HepG2 (cell line): ENCODE data around the gene GNG7. TPM values are rescaled to one million over a fixed set of nuclear protein-coding genes. Genes with fewer than 3 reads are reported as not detected.

Experiments used
- CBX2 ChIP-seq, 2 experiments: fragments of 200-600 bp in 1 of 2; sonication (generic); formaldehyde crosslinking in 1 of 2; IDR thresholded peaks; 2 replicates each; pipeline versions ENCODE4 v1.7.0 to v1.8.1; 2018 to 2022; ENCODE audit warnings: low read depth in 2 of 2, low read length in 1 of 2, mild to moderate bottlenecking in 1 of 2, missing genetic modification reagents in 1 of 2
- CENPT ChIP-seq: sonication (generic); formaldehyde crosslinking; IDR thresholded peaks from 2 replicates; pipeline ENCODE4 v1.8.0; 2022; ENCODE audit warnings: low read depth, mild to moderate bottlenecking, moderate library complexity, missing genetic modification reagents
- FOXA3 ChIP-seq: IDR thresholded peaks from 2 replicates; pipeline ENCODE4 v1.6.1; 2016; ENCODE audit warnings: missing genetic modification reagents, missing compliant biosample characterization
- FOXK1 ChIP-seq: sonication (generic); formaldehyde crosslinking; IDR thresholded peaks from 2 replicates; pipeline ENCODE4 v1.4.0; 2020; ENCODE audit warnings: low read depth, missing genetic modification reagents, borderline replicate concordance
- FOXP1 ChIP-seq, 2 experiments: fragments of 450-650 bp in 1 of 2; IDR thresholded peaks; 2 replicates each; pipeline ENCODE4 v1.6.1; 2017 to 2018; ENCODE audit warnings: antibody characterized with exemption in 1 of 2
- GABPA ChIP-seq, 2 experiments: IDR thresholded peaks; 2 replicates each; pipeline ENCODE4 v1.6.1; 2011 to 2016; ENCODE audit warnings: low read depth in 2 of 2, low read length in 1 of 2, missing biosample characterization in 1 of 2, missing genetic modification characterization in 1 of 2
- GFI1 ChIP-seq: sonication (generic); formaldehyde crosslinking; IDR thresholded peaks from 2 replicates; pipeline ENCODE4 v1.5.0; 2020; ENCODE audit warnings: missing genetic modification reagents, mild to moderate bottlenecking, borderline replicate concordance
- GPN1 ChIP-seq: sonication (generic); formaldehyde crosslinking; IDR thresholded peaks from 2 replicates; pipeline ENCODE4 v1.5.1; 2020; ENCODE audit warnings: missing genetic modification reagents, borderline replicate concordance
- KLF16 ChIP-seq, 2 experiments: sonication (generic) in 1 of 2; formaldehyde crosslinking in 1 of 2; IDR thresholded peaks; 2 replicates each; pipeline versions ENCODE4 v1.6.1 to v1.8.0; 2016 to 2023; ENCODE audit warnings: missing genetic modification reagents in 2 of 2, missing compliant biosample characterization in 1 of 2
- PRMT3 ChIP-seq: sonication (generic); formaldehyde crosslinking; IDR thresholded peaks from 2 replicates; pipeline ENCODE4 v1.8.1; 2022; ENCODE audit warnings: low read depth, mild to moderate bottlenecking, moderate library complexity, missing genetic modification reagents, borderline replicate concordance
- REL ChIP-seq: sonication (generic); formaldehyde crosslinking; conservative IDR thresholded peaks from 2 replicates; pipeline ENCODE4 v1.8.0; 2022; ENCODE audit warnings: mild to moderate bottlenecking, missing genetic modification reagents, moderate library complexity
- SOX13 ChIP-seq, 3 experiments: fragments of 450-650 bp in 1 of 3; sonication (generic) in 1 of 3; formaldehyde crosslinking in 1 of 3; IDR thresholded peaks in 2 of 3; conservative IDR thresholded peaks in 1 of 3; 2 replicates each; pipeline versions ENCODE4 v1.5.0 to v1.6.1; 2016 to 2020; ENCODE audit warnings: antibody characterized with exemption in 1 of 3, mild to moderate bottlenecking in 1 of 3, missing compliant biosample characterization in 1 of 3, missing genetic modification reagents in 1 of 3, moderate library complexity in 1 of 3
- ZFYVE20 ChIP-seq: sonication (generic); formaldehyde crosslinking; IDR thresholded peaks from 2 replicates; pipeline ENCODE4 v1.8.0; 2023; ENCODE audit warnings: low read depth, mild to moderate bottlenecking, moderate library complexity, missing genetic modification reagents, borderline replicate concordance
- ZNF768 ChIP-seq: sonication (generic); formaldehyde crosslinking; IDR thresholded peaks from 2 replicates; pipeline ENCODE4 v1.4.0; 2020; ENCODE audit warnings: missing genetic modification reagents
- polyA plus RNA-seq, 8 experiments: library from polyadenylated mRNA; depleted of rRNA in 3 of 8; stranded (reverse) in 7 of 8; unstranded in 1 of 8; fragments of >200 nt; fragmentation: Illumina TruSeq in 4 of 8; extraction: Trizol in 4 of 8; gene quantifications; 2 replicates each; pipeline versions ENCODE4 v1.2.1 to v1.2.3, GENCODE V29; 2011 to 2016; ENCODE audit warnings: low read depth in 4 of 8, missing spikeins in 1 of 8, mixed read lengths in 1 of 8; ENCODE audit not compliant: insufficient read depth in 1 of 8
- total RNA-seq, 5 experiments: library from RNA; depleted of rRNA; stranded (reverse); fragments of >200 nt; fragmentation: Illumina TruSeq; extraction: Trizol; gene quantifications; 2 replicates each; pipeline ENCODE4 v1.2.3, GENCODE V29; 2016; ENCODE audit warnings: low read depth in 1 of 5
- TF ChIP-seq, protein P1 (sequence below): sonication (generic); formaldehyde crosslinking; IDR thresholded peaks from 2 replicates; pipeline ENCODE4 v1.5.0; 2020; ENCODE audit warnings: missing genetic modification reagents
- TF ChIP-seq, protein P2 (sequence below): IDR thresholded peaks from 2 replicates; pipeline ENCODE4 v1.4.0; 2020; ENCODE audit warnings: mild to moderate bottlenecking, missing genetic modification reagents
- TF ChIP-seq, protein P3 (sequence below): sonication (generic); formaldehyde crosslinking; IDR thresholded peaks from 2 replicates; pipeline ENCODE4 v1.4.0; 2020; ENCODE audit warnings: mild to moderate bottlenecking, missing genetic modification reagents
- TF ChIP-seq, protein P4 (sequence below): sonication (generic); formaldehyde crosslinking; IDR thresholded peaks from 2 replicates; pipeline ENCODE4 v1.5.0; 2020; ENCODE audit warnings: missing genetic modification reagents

The GNG7 gene
- total and polyA plus RNA-seq, 2 of the 13 experiments (the other 11 are each of a cell fraction or from before 2014, with no cell fraction given) = 1.4 to 3.3 TPM

GRCh38 chr19:2619076-2619475 is 83.4 kb downstream of the GNG7 start (continued):
- TF ChIP-seq, protein P1, sequence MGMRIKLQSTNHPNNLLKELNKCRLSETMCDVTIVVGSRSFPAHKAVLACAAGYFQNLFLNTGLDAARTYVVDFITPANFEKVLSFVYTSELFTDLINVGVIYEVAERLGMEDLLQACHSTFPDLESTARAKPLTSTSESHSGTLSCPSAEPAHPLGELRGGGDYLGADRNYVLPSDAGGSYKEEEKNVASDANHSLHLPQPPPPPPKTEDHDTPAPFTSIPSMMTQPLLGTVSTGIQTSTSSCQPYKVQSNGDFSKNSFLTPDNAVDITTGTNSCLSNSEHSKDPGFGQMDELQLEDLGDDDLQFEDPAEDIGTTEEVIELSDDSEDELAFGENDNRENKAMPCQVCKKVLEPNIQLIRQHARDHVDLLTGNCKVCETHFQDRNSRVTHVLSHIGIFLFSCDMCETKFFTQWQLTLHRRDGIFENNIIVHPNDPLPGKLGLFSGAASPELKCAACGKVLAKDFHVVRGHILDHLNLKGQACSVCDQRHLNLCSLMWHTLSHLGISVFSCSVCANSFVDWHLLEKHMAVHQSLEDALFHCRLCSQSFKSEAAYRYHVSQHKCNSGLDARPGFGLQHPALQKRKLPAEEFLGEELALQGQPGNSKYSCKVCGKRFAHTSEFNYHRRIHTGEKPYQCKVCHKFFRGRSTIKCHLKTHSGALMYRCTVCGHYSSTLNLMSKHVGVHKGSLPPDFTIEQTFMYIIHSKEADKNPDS = no peak
- TF ChIP-seq, protein P2, sequence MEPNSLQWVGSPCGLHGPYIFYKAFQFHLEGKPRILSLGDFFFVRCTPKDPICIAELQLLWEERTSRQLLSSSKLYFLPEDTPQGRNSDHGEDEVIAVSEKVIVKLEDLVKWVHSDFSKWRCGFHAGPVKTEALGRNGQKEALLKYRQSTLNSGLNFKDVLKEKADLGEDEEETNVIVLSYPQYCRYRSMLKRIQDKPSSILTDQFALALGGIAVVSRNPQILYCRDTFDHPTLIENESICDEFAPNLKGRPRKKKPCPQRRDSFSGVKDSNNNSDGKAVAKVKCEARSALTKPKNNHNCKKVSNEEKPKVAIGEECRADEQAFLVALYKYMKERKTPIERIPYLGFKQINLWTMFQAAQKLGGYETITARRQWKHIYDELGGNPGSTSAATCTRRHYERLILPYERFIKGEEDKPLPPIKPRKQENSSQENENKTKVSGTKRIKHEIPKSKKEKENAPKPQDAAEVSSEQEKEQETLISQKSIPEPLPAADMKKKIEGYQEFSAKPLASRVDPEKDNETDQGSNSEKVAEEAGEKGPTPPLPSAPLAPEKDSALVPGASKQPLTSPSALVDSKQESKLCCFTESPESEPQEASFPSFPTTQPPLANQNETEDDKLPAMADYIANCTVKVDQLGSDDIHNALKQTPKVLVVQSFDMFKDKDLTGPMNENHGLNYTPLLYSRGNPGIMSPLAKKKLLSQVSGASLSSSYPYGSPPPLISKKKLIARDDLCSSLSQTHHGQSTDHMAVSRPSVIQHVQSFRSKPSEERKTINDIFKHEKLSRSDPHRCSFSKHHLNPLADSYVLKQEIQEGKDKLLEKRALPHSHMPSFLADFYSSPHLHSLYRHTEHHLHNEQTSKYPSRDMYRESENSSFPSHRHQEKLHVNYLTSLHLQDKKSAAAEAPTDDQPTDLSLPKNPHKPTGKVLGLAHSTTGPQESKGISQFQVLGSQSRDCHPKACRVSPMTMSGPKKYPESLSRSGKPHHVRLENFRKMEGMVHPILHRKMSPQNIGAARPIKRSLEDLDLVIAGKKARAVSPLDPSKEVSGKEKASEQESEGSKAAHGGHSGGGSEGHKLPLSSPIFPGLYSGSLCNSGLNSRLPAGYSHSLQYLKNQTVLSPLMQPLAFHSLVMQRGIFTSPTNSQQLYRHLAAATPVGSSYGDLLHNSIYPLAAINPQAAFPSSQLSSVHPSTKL (CRISPR knock-in tag) = 0 out of 2 replicates have a peak, but pooled peaks have one; percentile 12
- TF ChIP-seq FOXA3 (CRISPR knock-in tag) = peak; percentile 55
- TF ChIP-seq KLF16 (CRISPR knock-in tag; IDR thresholded peaks at IDR 0.05) = 0 out of 4 replicates have a peak, but pooled peaks of 1 of the 2 experiments have one; percentile 37
- no peak for TF ChIP-seq ZFYVE20 (CRISPR knock-in tag)
- no peak for TF ChIP-seq CENPT (CRISPR knock-in tag)
- no peak for TF ChIP-seq PRMT3
- TF ChIP-seq GABPA (IDR thresholded peaks at IDR 0.05; ENCODE audit: low read depth, low read length) = no peak
- 0 out of 2 replicates have a peak, but pooled peaks have one; percentile 18 for TF ChIP-seq GABPA (CRISPR knock-in tag; IDR thresholded peaks at IDR 0.05; ENCODE audit: low read depth)
- TF ChIP-seq FOXK1 (CRISPR knock-in tag) = peak; percentile 81; the same call in 1 of the 2 replicates
- no peak for TF ChIP-seq REL (CRISPR knock-in tag)
- TF ChIP-seq SOX13 (IDR thresholded peaks at IDR 0.05) = no peak
- TF ChIP-seq SOX13 (CRISPR knock-in tag; conservative IDR thresholded peaks at IDR 0.05 in 1 of 2, IDR thresholded peaks at IDR 0.05 in 1 of 2) = peak in 1 of 2 experiments; percentile 13; a peak in 1 of 4 replicates
- no peak for TF ChIP-seq FOXP1 (IDR thresholded peaks at IDR 0.05)
- TF ChIP-seq FOXP1 (CRISPR knock-in tag; IDR thresholded peaks at IDR 0.05) = peak; percentile 58
- no peak for TF ChIP-seq GPN1 (CRISPR knock-in tag)
- no peak for TF ChIP-seq GFI1 (CRISPR knock-in tag)
- TF ChIP-seq, protein P3, sequence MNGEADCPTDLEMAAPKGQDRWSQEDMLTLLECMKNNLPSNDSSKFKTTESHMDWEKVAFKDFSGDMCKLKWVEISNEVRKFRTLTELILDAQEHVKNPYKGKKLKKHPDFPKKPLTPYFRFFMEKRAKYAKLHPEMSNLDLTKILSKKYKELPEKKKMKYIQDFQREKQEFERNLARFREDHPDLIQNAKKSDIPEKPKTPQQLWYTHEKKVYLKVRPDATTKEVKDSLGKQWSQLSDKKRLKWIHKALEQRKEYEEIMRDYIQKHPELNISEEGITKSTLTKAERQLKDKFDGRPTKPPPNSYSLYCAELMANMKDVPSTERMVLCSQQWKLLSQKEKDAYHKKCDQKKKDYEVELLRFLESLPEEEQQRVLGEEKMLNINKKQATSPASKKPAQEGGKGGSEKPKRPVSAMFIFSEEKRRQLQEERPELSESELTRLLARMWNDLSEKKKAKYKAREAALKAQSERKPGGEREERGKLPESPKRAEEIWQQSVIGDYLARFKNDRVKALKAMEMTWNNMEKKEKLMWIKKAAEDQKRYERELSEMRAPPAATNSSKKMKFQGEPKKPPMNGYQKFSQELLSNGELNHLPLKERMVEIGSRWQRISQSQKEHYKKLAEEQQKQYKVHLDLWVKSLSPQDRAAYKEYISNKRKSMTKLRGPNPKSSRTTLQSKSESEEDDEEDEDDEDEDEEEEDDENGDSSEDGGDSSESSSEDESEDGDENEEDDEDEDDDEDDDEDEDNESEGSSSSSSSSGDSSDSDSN = no peak
- no peak for TF ChIP-seq CBX2 (IDR thresholded peaks at IDR 0.05; ENCODE audit: low read depth, low read length)
- no peak for TF ChIP-seq CBX2 (CRISPR knock-in tag; IDR thresholded peaks at IDR 0.05; ENCODE audit: low read depth)
- no peak for TF ChIP-seq ZNF768 (CRISPR knock-in tag)
- TF ChIP-seq, protein P4, sequence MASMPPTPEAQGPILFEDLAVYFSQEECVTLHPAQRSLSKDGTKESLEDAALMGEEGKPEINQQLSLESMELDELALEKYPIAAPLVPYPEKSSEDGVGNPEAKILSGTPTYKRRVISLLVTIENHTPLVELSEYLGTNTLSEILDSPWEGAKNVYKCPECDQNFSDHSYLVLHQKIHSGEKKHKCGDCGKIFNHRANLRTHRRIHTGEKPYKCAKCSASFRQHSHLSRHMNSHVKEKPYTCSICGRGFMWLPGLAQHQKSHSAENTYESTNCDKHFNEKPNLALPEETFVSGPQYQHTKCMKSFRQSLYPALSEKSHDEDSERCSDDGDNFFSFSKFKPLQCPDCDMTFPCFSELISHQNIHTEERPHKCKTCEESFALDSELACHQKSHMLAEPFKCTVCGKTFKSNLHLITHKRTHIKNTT (CRISPR knock-in tag) = no peak
